ENCODE measurements around the gene ANKRD24.

DNA sequence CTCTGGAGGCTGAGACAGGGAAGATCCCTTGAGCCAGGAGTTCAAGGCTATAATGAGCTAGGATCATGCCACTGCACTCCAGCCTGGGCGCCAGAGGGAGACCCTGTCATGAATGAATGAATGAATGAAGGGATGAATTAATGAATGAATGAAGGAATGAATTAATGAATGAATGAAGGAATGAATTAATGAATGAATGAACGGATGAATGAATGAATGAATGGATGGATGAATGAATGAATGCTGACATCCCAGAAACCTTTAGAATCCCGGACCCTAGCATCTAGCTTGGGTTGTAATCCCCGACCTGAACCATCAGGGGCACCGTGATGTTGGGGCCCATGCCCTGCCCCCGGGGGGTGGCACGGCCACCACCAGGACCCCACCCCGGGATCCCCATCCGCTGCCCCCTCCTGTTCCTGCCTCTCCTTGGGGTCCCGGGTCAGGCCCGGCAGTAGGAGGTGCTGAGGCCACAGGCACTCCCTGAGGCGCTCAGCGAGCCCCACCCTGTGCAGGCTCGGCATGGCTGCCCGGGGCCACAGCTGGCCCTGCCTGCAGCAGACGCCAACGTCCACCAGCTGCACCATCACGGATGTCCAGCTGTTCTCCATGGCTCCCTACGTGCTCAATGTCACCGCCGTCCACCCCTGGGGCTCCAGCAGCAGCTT is 50.3 kb downstream of the ANKRD24 start:
- TF ChIP-seq, protein P1, sequence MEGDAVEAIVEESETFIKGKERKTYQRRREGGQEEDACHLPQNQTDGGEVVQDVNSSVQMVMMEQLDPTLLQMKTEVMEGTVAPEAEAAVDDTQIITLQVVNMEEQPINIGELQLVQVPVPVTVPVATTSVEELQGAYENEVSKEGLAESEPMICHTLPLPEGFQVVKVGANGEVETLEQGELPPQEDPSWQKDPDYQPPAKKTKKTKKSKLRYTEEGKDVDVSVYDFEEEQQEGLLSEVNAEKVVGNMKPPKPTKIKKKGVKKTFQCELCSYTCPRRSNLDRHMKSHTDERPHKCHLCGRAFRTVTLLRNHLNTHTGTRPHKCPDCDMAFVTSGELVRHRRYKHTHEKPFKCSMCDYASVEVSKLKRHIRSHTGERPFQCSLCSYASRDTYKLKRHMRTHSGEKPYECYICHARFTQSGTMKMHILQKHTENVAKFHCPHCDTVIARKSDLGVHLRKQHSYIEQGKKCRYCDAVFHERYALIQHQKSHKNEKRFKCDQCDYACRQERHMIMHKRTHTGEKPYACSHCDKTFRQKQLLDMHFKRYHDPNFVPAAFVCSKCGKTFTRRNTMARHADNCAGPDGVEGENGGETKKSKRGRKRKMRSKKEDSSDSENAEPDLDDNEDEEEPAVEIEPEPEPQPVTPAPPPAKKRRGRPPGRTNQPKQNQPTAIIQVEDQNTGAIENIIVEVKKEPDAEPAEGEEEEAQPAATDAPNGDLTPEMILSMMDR (IDR thresholded peaks at IDR 0.05; ENCODE audit: low read depth, low read length, missing input control): no peak
- TF ChIP-seq REST (IDR thresholded peaks at IDR 0.05) (no peak), RAD21 (IDR thresholded peaks at IDR 0.05) (no peak), EGR1 (IDR thresholded peaks at IDR 0.05; ENCODE audit: low read depth in 2 of 2) (no peak), YY1 (IDR thresholded peaks at IDR 0.05) (no peak), RXRA (IDR thresholded peaks at IDR 0.05) (no peak), TAF1 (conservative IDR thresholded peaks at IDR 0.05) (no peak), HNF4G (IDR thresholded peaks at IDR 0.05) (no peak), GABPA (IDR thresholded peaks at IDR 0.05 in 1 of 2, conservative IDR thresholded peaks at IDR 0.05 in 1 of 2) (no peak), FOXA2 (IDR thresholded peaks at IDR 0.05) (no peak), FOXA1 (IDR thresholded peaks at IDR 0.05) (no peak)
- TF ChIP-seq, protein P2, sequence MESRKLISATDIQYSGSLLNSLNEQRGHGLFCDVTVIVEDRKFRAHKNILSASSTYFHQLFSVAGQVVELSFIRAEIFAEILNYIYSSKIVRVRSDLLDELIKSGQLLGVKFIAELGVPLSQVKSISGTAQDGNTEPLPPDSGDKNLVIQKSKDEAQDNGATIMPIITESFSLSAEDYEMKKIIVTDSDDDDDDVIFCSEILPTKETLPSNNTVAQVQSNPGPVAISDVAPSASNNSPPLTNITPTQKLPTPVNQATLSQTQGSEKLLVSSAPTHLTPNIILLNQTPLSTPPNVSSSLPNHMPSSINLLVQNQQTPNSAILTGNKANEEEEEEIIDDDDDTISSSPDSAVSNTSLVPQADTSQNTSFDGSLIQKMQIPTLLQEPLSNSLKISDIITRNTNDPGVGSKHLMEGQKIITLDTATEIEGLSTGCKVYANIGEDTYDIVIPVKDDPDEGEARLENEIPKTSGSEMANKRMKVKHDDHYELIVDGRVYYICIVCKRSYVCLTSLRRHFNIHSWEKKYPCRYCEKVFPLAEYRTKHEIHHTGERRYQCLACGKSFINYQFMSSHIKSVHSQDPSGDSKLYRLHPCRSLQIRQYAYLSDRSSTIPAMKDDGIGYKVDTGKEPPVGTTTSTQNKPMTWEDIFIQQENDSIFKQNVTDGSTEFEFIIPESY (IDR thresholded peaks at IDR 0.05): no peak
- TF ChIP-seq, protein P3, sequence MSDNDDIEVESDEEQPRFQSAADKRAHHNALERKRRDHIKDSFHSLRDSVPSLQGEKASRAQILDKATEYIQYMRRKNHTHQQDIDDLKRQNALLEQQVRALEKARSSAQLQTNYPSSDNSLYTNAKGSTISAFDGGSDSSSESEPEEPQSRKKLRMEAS (IDR thresholded peaks at IDR 0.05): no peak

Measured in liver (tissue), 3 donors.